ENCODE measurements around the gene MCTP1. TPM values are rescaled to one million over a fixed set of nuclear protein-coding genes. Genes with fewer than 3 reads are reported as not detected.

MCTP1 gene
- polyA plus RNA-seq, 3 donors = 34.4 to 72.9 (median 55.5) TPM

GRCh38 chr5:94690778-94691177 lies 594.1 kb downstream of the MCTP1 start:
- H3K4me1 ChIP-seq (ENCODE audit: control insufficient read depth in 1 of 2, insufficient read depth in 2 of 2, low read length in 2 of 2) = no peaks in the 10 kb centered on the region
- H3K9me3 Mint-ChIP-seq = no peaks in the 10 kb centered on the region
- H3K36me3 Mint-ChIP-seq = peaks cover 29 to 38% of the 10 kb centered on the region in 2 donors
- H3K27me3 ChIP-seq (ENCODE audit: control insufficient read depth in 2 of 2, insufficient read depth in 2 of 2, low read length in 2 of 2) = no peaks in the 10 kb centered on the region
- TF ChIP-seq CTCF (IDR thresholded peaks at IDR 0.05) = no peak
- no peak overlapping the region for H3K4me3 ChIP-seq (replicated peaks in 1 of 3; ENCODE audit: low read depth in 2 of 3, low read length in 3 of 3)
- H3K79me2 ChIP-seq (ENCODE audit: insufficient read depth, low read length) = no peaks in the 10 kb centered on the region
- DNase-seq = no peak
- peaks cover 3% of the 10 kb centered on the region for H3K4me1 Mint-ChIP-seq
- peaks cover 27 to 61% of the 10 kb centered on the region in 2 donors for H3K36me3 ChIP-seq (replicated peaks in 1 of 2; ENCODE audit: control insufficient read depth in 1 of 2, insufficient read depth in 2 of 2, low read length in 2 of 2)
- H3K9ac ChIP-seq (ENCODE audit: insufficient read depth, low read length, poor library complexity, severe bottlenecking) = no peak overlapping the region
- no peaks in the 10 kb centered on the region for H4K20me1 ChIP-seq (ENCODE audit: insufficient read depth, low read length)
- no peak overlapping the region for H3K4me3 Mint-ChIP-seq
- H3K9me3 ChIP-seq (replicated peaks in 1 of 2; ENCODE audit: control insufficient read depth in 1 of 2, insufficient read depth in 1 of 2, low read length in 2 of 2) = no peaks in the 10 kb centered on the region
- no CpG with 5 or more reads among the region's 2 CpGs for WGBS (ENCODE audit: insufficient coverage)
- no peak overlapping the region for H2AFZ ChIP-seq (ENCODE audit: insufficient read depth, low read depth, low read length, poor library complexity, severe bottlenecking)
- H3K27ac Mint-ChIP-seq = peak overlapping the region in 1 of 7 donors; percentile 48
- H3K27me3 Mint-ChIP-seq (ENCODE audit: low read depth in 3 of 3) = no peaks in the 10 kb centered on the region
- no peak overlapping the region for H3K27ac ChIP-seq (ENCODE audit: low read depth in 1 of 2, low read length in 2 of 2)
- intact Hi-C loops (cut with micrococcal nuclease) = no loop called here
- H3K4me2 ChIP-seq (replicated peaks; ENCODE audit: extremely low read depth, low read length, poor library complexity, severe bottlenecking) = no peak overlapping the region

GRCh38 chr5:94689908-94690307 lies 595.0 kb downstream of the MCTP1 start:
- Mint-ChIP-seq H3K4me3 (no peak overlapping the region), H3K27ac (no peak overlapping the region)

More at GRCh38 chr5:94689908-94690307, 595.0 kb downstream of the MCTP1 start:
- Histone ChIP-seq H3K27me3 (ENCODE audit: control insufficient read depth in 2 of 2, insufficient read depth in 2 of 2, low read length in 2 of 2) (no peaks in the 10 kb centered on the region), H4K20me1 (ENCODE audit: insufficient read depth, low read length) (no peaks in the 10 kb centered on the region), H2AFZ (ENCODE audit: insufficient read depth, low read depth, low read length, poor library complexity, severe bottlenecking) (no peak overlapping the region), H3K9ac (ENCODE audit: insufficient read depth, low read length, poor library complexity, severe bottlenecking) (no peak overlapping the region), H3K79me2 (ENCODE audit: insufficient read depth, low read length) (no peaks in the 10 kb centered on the region), H3K36me3 (replicated peaks in 1 of 2; ENCODE audit: control insufficient read depth in 1 of 2, insufficient read depth in 2 of 2, low read length in 2 of 2) (peaks cover 25 to 61% of the 10 kb centered on the region in 2 donors), H3K4me2 (replicated peaks; ENCODE audit: extremely low read depth, low read length, poor library complexity, severe bottlenecking) (no peak overlapping the region), H3K9me3 (replicated peaks in 1 of 2; ENCODE audit: control insufficient read depth in 1 of 2, insufficient read depth in 1 of 2, low read length in 2 of 2) (no peaks in the 10 kb centered on the region), H3K27ac (ENCODE audit: low read depth in 1 of 2, low read length in 2 of 2) (no peak overlapping the region), H3K4me1 (ENCODE audit: control insufficient read depth in 1 of 2, insufficient read depth in 2 of 2, low read length in 2 of 2) (no peaks in the 10 kb centered on the region), H3K4me3 (replicated peaks in 1 of 3; ENCODE audit: low read depth in 2 of 3, low read length in 3 of 3) (no peak overlapping the region)
- intact Hi-C loops (cut with micrococcal nuclease) = no loop called here
- Mint-ChIP-seq H3K27me3 (ENCODE audit: low read depth in 3 of 3) (no peaks in the 10 kb centered on the region), H3K4me1 (peaks cover 3% of the 10 kb centered on the region), H3K9me3 (no peaks in the 10 kb centered on the region), H3K36me3 (peaks cover 33 to 42% of the 10 kb centered on the region in 2 donors)
- no peak for DNase-seq
- TF ChIP-seq CTCF (IDR thresholded peaks at IDR 0.05) = no peak
